Medulla oblongata (tissue), 1 donor: ENCODE results near the gene CCL3.
"Not testable (repeated sequence)": the region's sequence is repeated elsewhere in the genome, so short reads cannot be mapped to it uniquely, and the experiment has no call there.

ENCODE experiments used
- DNase-seq: peaks from one replicate; pipeline ENCODE4 v3.0.0-alpha.2; 2015; ENCODE audit errors: extremely low spot score

The CCL3 gene

DNA sequence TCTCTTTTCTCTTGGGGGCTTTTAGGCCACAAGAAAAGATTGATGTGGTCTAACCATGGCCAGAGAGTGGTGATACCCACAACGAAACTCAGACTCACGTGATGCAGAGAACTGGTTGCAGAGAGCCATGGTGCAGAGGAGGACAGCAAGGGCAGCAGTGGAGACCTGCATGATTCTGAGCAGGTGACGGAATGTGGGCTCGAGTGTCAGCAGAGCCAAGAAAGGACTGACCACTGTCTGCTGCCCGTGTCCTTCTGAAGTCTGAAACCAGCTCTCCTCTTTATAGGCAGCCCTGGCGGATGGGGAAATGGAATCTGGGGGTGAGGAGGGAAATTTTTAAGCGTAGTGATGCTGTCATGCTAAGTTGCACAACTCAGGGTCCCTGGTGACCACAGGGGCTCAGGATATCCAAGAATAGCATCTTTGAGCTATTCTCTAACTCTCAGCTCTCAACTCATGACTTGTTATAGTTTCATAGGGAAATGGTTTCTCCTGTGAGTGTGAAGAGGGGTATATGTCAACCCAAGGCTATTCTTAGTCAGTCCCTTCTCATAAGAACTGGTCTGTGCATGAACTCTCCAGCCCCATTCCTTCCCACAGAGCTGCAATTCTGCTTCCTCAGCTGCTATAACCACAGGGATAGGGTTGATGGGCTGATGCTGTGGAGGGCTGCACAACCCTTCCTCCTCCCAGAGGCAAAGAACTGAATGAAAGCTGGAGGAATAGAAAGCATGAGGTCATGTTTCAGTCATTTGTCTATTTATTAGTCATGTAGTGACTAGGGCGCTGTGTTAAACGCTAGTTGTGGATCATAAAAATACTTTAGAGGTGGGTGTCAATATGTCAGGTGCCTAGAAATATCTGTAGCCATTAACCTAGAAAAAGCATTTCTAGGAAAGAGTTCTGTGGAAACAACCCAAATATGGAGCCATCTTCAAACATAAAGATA, at the start of gene CCL3:
Gene CCL3 (minus strand): TSS at position 256 of the 949 bp plus-strand sequence. CDS start 85 bp downstream, at position 171.
- peak; percentile 78 for DNase-seq

DNA sequence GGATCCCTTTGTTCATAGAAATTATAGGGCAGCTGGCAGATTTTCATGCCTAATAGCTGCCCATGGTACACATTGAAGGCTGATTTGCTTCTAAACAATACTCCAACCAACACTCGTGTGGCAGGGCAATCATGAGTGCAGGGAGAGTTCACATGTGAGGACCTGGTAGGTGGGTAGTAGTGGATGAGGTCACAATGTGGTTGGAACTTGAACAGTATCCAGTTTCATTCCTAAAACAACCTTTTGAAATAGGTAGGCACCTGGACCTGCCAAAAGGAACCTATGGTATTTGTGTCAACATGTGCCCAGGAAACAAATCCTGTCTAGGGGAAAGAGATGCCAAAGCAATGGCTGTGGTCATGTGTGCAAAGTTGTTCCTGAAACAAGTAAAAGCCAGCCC, 46.5 kb upstream of the CCL3 start:
- DNase-seq: no peak

DNA sequence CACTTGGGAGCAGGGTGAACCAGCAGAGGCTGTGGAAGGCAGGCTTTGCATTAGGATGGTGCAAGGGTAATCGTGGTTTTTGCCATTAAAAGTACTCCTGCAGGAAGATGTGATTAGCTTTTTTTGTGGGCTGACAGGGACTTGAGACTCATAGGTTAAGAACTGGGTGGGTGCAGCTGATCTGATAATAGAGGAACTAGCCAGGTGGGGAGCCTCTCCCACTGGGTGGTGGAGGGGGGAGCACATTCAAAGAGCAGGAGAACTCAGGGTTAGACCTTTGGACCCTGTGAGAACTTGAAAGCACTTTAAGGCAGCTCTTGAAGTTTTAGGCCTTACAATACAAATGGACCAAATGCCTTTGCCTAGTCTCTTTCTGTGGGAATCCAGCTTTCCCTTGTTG, 46.1 kb upstream of the CCL3 start:
- DNase-seq: no peak

DNA sequence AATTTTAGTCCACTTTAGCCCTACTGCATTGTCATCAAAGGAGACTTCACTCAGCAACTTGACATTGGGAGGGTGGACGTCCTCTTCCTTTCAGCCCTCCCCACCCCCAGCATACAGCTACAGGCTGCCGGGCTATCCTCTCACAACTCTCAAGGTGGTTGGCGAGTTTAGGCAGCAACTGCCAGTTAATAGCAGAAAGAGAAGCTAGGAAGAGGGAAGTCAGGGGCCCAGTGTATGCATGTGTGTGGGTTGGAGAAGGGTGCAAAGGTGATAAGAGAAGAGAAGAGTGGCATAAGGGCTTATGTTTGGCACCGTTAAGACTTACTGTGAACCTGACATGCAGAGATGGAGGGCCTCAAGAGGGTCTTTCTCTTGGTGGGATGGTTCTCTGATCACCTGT, 45.5 kb upstream of the CCL3 start:
- DNase-seq: no peak

DNA sequence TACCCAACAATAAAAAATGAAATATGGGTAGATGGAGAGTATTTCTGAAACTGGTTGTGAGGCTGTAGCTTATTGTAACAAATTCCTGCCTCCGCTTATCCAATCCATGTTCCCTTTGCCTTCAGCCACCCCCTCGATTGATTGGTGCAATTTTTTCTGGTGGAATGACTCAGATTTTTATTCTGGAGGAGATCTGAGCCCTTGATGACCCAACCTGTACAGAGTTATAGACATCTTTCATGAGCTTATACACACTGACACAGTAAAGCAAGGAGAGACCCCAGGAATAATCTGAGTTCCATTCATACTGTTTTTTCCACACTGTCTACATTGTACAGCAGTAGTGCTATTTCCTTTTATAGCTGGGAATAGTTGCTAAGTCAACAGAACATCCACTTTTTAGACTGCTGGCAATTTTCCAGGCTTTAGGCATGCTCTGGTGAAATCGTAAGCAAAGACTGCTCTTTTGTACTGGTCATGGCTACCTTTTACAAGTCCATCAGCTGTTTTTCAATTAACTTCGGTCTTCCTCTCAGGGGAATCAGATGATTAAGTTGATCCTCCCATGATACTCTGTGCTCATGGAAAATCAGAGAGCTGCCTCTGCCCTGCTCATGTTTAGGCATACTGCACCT, 43.8 kb upstream of the CCL3 start:
- DNase-seq: peak; percentile 59

DNA sequence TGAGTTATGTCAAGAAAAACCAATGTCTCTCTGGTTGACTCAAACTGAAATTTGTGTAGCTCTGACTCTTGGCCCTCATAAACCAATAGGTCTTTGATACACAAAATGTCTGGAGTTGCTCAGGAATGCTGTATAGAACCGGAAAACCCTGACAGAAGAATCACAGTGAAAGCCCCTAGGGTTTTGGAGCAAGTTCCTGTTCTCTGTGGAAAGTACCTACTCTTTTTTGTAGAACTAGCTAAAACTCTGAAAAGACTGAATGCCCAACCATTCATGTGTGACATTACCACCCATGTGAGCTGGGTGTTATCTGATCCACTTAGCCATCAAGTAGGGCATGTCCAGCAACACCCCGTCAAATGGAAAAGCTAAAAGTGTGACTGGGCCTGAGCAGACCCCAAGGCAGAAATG, 42.5 kb upstream of the CCL3 start:
- peak; percentile 10 for DNase-seq

DNA sequence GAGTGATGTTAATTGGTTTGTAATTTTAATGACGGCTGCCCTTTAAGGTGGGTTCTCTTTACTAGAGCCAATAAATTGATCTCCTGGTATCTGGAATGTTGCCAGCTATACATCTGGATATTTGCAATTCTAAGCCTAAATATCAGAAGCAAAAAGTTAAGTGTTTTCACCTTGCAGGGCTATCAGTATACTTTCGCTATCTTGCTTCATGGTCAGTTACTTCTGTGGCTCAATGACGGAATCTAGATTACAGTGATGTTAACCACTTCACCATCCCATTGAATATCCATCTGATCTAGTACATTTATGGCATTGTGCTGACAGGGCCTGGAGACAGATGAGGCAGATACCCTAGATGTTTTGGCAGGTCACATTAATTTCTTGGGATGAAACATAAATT, 42.0 kb upstream of the CCL3 start:
- no peak for DNase-seq

DNA sequence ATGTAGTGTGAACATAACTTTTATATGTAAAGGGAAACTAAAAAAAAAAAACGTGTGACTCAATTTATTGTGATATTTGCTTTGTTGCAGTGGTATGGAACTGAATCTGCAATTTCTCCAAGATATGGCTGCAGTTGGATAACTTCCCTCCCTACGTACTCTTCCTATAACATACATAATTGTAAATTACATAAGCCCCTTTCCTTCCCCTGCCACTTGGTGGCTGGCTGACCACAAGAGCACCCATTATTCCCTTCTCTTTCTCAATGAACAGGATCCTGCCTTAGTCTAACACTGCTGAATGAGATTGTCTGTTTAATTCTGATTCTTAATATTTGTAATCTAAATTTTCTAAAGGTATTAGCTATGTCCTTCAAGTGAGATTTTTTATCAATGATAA, 41.5 kb upstream of the CCL3 start:
- no peak for DNase-seq

DNA sequence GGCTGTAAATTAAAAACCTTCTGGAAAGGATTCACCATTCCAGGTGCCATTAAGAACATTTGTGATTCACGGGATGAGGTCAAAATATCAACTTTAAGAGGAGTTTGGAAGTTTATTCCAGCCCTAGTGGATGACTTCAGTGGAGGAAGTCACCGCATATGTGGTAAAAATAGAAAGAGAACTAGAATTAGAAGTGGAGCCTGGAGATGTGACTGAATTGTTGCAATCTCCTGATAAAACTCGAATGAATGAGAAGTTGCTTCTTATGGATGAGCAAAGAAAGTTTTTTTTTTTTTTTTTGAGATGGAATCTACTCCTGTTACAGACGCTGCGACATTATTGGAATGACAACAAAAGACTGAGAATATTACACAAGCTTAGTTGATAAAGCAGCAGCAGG, 40.4 kb upstream of the CCL3 start:
- no peak for DNase-seq

DNA sequence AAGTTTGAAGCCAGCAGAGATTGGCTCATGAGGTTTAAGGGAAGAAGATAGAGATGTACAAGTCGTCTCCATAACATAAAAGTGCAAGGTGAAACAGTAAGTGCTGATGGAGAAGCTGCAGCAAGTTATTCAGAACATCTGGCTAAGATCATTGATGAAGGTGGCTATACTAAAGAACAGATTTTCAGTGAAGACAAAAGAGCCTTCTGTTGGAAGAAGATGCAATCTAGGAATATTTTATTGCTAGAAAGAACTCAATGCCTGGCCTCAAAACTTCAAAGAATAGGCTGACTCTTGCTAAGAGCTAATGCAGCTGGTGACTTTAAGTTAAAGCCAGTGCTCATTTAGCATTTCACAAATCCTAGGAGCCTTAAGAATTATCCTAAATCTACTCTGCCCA, 39.7 kb upstream of the CCL3 start:
- DNase-seq: no peak

DNA sequence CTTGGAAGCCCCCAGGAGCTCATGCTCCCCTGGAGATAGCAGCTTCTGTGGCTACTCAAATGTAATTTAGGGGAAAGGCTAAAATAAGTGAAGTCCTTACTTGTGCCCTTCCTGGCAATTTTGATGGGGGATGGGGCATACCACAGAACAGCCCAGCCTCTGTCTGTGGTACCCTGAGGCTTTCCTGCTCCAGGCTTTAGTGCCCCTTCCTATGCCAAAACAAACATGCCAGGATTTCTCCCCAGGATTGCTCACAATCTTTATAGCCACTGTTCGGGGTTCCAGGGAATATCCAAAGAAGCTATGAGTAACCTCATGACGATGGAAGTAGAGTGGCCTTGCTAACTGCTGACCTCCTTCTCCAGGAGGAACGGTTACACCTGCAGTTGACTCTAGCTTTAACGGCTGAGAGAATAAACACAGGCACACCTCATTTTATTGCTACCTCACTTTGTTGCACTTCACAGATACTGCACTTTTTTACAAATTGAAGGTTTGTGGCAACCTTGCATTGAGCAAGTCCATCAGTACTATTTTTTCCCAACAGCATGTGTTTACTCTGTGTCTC, 38.6 kb upstream of the CCL3 start:
- DNase-seq: no peak

DNA sequence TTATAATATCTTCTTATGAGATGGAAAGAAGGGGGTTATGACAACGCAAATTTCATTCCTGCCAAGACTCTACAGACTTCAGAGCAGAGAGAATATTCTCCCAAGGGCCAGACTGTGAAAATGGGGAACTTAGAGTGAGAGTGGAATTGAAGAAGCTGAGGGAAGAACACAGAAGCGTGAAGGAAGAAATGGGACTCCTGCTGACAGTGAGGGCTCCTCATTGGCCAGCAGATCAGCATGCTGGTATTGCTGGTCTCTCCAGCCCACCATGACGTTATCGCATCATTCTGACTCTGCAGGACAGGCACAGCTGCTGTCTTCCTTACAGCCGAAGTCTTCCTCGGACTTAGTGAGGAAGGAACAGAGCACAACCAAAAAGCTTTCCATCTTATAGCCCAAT, 38.0 kb upstream of the CCL3 start:
- peak; percentile 31 for DNase-seq

DNA sequence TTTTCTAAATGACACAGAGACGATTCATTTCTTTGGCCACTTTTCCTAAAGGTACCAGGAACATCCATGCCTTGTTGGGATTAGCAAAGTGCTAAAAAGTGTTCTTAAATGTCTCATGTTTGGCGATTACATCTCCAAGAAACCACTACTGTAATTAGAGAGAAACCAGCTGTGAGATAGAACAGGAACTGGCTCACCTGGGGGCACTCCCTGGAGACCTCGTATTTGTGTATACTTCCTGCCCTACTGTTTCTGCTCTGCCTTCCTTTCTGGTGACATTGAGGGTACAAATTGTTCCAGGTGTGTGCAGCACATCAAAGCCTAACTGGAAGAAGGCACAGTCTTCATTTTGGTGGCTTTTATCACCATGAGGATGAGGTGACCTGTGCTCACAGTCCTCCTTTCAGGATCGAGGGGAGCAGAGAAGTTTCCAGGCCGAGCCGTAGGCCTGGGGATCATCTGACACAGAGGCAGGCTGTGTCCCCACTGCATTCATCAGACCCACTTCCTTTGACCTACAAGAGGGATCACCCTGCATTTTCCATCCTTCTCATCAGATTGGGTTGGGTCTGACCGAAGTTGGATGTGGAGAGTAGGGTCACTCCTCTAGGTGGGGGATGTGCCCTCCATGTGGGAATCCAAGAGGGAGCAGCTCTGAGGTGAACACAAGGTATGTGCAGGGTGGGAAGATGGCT, 37.4 kb upstream of the CCL3 start:
- no peak for DNase-seq

DNA sequence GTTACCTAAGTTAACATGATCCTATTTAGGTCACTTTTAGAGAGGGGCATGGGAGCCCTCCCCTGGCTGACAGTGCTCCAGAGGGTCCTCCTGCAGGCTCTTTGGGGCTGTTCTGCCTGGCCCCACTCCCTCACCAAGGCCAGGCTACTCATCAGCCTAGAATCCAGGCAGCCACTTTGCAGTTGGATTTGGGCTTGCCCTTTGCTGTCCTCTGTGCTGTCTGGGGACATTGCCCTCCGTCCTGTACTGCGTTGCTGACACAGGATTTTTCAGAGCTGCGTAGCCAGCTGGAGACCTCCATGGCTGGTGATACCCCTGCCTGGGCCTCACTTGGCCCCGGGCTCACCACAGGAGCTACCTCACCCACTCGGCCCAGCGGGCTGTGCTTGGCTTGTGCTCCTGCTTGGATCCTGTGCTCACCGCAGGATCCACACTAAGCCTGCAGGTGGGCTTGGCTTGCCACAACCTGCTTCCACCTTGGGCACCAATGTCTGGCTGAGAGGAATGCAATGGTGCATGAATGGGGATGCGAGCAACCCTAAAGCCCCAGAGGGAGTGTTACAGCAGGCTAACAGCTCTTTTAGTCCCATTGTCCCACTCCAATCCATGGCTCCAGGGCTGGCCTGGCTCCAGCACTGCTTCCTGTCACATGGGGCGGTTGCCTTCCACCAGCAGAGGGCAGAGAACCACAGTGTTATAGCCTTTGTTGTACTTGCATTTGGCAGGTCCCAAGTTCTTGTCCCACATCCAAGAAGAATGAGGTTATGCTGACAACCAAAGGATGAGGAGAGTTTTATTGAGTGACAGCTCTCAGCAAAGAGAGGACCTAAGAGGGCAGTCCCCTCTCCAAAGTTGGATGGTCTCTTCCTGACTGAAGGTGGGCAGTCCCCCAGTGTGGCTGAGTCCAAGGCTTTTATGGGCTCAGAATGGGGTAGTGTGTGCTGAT, 35.2 kb upstream of the CCL3 start:
- no peak for DNase-seq

DNA sequence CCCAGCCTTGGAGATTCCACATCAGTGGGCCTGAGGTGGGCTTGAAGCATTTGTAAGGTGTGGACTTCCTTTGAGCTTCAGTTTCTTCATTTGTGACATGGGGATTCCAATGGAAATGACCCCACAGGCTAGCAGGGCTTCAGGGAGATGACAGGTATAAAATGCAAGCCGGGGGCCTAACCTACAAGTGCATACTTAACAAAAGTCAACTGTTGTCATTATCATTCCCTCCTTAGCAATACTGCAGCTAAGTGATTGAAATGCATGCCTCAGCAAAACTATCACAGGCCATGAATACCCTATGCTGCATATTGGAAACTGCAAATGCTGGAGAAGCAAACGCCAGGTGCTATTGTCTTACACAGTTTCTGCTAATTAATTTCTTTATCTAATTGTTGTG, 33.5 kb upstream of the CCL3 start:
- DNase-seq: no peak

DNA sequence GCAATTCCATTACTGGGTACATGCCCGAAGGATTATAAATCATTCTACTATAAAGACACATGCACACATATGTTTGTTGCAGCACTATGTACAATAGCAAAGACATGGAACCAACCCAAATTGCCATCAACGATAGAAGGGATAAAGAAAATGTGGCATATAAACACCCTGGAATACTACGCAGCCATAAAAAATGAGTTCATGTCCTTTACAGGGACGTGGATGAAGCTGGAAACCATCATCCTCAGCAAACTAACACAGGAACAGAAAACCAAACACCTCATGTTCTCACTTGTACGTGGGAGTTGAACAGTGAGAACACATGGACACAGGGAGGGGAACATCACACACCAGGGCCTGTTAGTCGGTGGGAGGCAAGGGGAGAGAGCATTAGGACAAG, 31.2 kb upstream of the CCL3 start:
- not testable (repeated sequence) for DNase-seq

DNA sequence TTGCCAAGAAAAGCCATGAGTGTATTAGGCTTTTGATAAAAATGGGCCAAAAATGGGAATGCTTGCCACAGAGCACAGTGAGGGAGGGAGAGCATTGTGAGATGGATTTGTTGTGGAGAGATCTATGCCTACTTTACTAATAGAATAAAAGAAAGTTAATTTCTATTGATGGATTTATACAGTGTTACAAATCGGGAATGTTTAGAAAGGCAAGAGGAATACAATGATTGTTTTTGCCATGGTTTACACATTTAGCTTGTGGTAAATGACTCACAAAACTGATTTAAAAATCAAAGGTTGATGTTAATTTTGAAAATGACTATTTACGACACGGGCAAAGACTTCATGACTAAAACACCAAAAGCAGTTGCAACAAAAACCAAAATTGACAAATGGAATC, 30.3 kb upstream of the CCL3 start:
- DNase-seq: no peak

DNA sequence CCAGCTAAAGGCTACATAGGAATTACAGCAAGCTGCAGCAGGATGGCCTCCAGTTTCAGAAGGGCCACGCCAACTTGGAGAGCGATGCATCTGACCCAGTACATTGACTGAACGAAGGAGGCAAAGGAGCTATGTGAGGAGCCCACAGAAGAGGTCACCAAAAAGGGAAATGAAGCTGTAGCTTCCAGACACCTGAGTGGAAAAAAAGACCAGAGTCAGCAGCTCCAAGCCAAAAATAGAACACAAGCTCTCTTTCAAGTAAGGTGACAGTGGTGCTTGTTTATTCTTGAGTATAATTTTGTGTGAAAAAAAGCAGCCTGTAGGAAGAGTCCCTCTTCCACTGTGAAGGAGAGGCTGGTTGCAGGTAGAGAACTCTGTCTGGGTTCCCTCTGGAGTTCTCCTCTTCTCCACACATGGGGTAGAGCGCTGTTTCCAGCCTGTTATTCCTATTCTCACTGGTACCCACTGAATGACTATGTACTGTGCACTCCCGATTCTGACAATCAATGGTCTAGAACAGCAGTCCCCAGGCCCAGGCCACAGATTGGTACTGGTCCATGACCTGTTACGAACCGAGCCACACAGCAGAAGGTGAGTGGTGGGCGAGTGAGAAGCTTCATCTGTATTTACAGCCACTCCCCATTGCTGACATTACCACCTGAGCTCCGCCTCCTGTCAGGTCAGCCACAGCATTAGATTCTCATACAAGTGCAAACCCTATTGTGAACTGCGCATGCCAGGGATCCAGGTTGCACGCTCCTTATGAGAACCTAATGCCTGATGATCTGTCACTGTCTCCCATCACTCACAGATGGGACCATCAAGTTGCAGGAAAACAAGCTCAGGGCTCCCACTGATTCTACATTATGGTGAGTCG, 28.8 kb upstream of the CCL3 start:
- DNase-seq: no peak

DNA sequence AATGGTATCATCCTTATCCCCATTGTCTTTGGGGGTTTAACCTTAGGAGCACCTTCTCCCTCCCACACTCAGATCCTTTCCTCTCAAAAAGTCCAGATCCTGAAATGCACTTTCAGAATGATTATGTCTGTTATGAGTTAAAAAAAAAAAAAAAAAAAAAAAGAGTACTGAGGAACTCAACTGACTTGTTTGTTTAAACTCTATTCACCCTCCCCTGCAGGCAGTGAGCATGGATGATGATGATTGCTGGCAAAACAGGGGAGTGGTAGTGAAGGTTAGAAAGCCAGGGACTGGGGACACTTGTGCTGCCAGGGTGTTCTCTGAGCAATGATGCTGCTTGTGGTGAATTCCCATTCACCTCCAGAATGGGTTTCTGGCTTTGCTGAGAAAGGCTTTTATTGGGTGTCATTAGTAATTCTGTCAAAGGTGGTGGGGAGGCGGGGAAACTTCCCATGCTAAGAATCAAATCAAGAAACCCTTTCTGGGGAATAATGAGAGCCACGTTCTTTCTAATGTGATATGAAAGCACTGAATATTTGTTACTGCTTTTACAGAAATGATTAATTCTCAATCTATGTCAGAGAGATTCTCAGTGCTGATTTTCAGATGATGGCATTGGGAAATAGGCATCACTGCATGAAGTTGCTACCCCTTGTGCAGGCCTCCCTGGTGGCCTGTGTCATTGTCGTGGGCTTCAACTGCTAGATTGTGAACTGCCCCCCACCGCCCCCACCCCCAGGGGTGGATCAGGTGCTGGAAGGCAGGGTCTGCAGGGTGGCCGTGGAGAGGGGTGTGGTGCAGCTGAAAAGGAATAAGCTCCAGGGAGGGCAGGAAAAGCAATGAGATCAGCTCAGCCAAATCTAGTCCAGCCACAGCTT, 27.8 kb upstream of the CCL3 start:
- DNase-seq: no peak
